ENCODE data around the gene PGLYRP4.

GRCh38 chr1:153292185-153292584 lies 56.5 kb downstream of the PGLYRP4 start:
- TF ChIP-seq EZH2 (IDR thresholded peaks at IDR 0.05; ENCODE audit: borderline replicate concordance, low read depth, low read length, severe bottlenecking), result no peak
- TF ChIP-seq CTCF (IDR thresholded peaks at IDR 0.05; ENCODE audit: borderline replicate concordance, extremely low read depth, low read length, poor library complexity, severe bottlenecking), result no peak
